Mononuclear cell (primary cell): Measurements from ENCODE around the gene ARHGEF16. TPM values are rescaled to one million over a fixed set of nuclear protein-coding genes. Genes with fewer than 3 reads are reported as not detected.

Experiments
- H3K27me3 ChIP-seq: 2 replicates; pipeline ENCODE4 v1.6.0; 2011; ENCODE audit warnings: low read length, control low read depth; ENCODE audit not compliant: insufficient read depth
- H3K4me1 ChIP-seq: 2 replicates; pipeline ENCODE4 v1.5.1; 2011; ENCODE audit warnings: mild to moderate bottlenecking, low read length, control low read depth; ENCODE audit not compliant: insufficient read depth
- H3K4me3 ChIP-seq: 2 replicates; pipeline ENCODE4 v1.5.1; 2011; ENCODE audit warnings: mild to moderate bottlenecking, low read length, moderate library complexity
- H3K9me3 ChIP-seq: 2 replicates; pipeline ENCODE4 v1.5.1; 2011; ENCODE audit warnings: low read depth, mild to moderate bottlenecking, control low read depth, low read length
- total RNA-seq: library from RNA; depleted of rRNA; stranded (reverse); fragments of >200 nt; gene quantifications from one replicate; pipeline ENCODE4 v1.2.3, GENCODE V29; 2012

Gene ARHGEF16
- total RNA-seq, 1 donor = not detected

DNA sequence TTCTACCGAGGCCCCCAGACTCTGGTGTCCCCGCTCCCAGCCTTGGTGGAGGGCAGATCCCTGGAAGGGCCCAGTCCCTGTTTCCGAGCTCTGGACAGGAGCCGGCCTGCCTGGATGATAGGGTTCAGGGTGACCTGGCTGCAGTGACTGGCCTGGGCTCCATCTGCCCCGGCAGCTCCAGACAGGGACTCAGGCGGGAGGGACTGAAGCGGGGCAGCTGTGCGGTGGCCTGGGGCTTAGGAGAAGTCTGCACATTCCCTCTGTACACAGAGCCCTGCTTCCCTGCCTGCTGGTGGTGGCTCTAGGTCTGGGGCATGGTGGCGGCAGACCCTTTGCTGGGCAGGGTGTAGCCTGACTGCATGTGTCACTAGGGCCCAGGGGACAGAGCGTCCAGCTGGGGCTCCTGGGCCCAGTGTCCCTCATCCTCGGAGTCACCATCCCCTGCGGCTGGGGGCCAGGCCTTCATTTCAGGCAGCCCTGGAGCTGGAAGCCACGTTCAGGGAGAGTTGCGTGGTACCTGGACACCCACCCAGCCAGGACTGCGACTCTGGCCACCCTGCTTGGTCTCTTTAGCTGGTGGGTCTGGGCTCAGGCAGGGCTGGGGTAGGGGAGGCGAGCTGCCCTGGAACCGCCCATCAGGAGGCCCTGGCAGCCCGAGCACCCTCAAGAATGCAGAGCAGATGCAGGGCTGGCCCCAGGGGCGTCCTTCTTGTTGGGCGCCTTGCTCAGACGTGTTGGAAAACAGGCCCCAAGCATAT lies 9.6 kb downstream of the ARHGEF16 start:
- H3K27me3 ChIP-seq = no peaks in the 10 kb centered on the region
- H3K9me3 ChIP-seq = no peaks in the 10 kb centered on the region
- no peaks in the 10 kb centered on the region for H3K4me1 ChIP-seq
- no peak overlapping the region for H3K4me3 ChIP-seq

GRCh38 chr1:3464649-3465025 lies 10.2 kb downstream of the ARHGEF16 start:
- Histone ChIP-seq H3K9me3 (no peaks in the 10 kb centered on the region), H3K4me1 (no peaks in the 10 kb centered on the region), H3K27me3 (no peaks in the 10 kb centered on the region), H3K4me3 (no peak overlapping the region)

GRCh38 chr1:3465091-3465934 lies 10.8 kb downstream of the ARHGEF16 start:
- no peaks in the 10 kb centered on the region for H3K27me3 ChIP-seq
- H3K4me3 ChIP-seq = no peak overlapping the region
- H3K9me3 ChIP-seq = no peaks in the 10 kb centered on the region
- H3K4me1 ChIP-seq = no peaks in the 10 kb centered on the region

GRCh38 chr1:3465935-3466321 lies 11.5 kb downstream of the ARHGEF16 start:
- Histone ChIP-seq H3K4me1 (no peaks in the 10 kb centered on the region), H3K4me3 (no peak overlapping the region), H3K9me3 (no peaks in the 10 kb centered on the region)

GRCh38 chr1:3466366-3467075 lies 12.1 kb downstream of the ARHGEF16 start:
- Histone ChIP-seq H3K4me3 (no peak overlapping the region), H3K27me3 (no peaks in the 10 kb centered on the region), H3K4me1 (no peaks in the 10 kb centered on the region), H3K9me3 (no peaks in the 10 kb centered on the region)

More at GRCh38 chr1:3465935-3466321, 11.5 kb downstream of the ARHGEF16 start:
- no peaks in the 10 kb centered on the region for H3K27me3 ChIP-seq

- Histone ChIP-seq H3K4me3 (no peak overlapping the region), H3K9me3 (no peaks in the 10 kb centered on the region), H3K27me3 (no peaks in the 10 kb centered on the region), H3K4me1 (no peaks in the 10 kb centered on the region)
These were observed 12.9 kb downstream of the ARHGEF16 start for GRCh38 chr1:3467096-3468036.

DNA sequence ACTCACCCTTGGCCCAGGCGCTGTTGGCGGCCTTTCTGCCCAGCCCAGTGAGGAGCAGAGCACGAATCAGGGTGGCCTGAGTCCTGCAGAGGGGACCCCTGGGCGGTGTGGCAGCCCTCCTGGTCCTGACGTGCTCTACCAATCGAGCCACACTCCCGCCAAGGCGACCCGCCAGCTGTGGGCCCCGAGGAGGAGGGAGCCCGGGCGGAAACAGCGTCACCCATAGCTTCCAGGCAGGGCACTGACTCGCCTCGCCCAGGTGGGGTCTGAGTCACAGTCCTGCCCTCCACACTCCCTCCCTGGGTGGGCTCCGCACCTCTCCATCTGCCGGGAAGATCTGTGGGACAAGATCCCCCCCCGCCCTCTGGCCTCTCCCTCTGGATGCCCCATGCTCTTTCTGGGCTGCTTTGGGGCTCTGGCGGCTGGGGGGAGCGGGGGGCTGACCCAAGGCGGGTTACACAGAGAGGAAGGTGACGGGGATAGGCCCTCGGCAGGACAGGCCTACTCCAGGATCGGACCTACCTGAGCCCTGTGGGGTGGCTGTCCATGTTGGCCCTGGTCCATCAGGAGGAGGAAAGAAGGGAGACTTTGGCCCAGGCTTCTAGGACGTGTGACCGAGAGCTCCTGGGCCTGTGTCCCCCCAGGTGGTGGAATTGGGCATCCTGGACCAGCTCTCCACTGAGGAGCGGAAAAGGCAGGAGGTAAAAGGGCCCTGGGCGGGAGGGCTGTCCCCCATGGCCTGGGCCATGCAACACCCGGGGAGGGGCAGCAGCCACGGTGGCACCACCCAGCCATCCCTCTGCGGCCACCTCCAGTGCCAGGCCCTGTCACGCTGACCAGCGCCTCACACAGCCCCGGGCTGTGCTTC lies 14.0 kb downstream of the ARHGEF16 start:
- H3K27me3 ChIP-seq = no peaks in the 10 kb centered on the region
- no peaks in the 10 kb centered on the region for H3K4me1 ChIP-seq
- no peak overlapping the region for H3K4me3 ChIP-seq
- H3K9me3 ChIP-seq = no peaks in the 10 kb centered on the region

- Histone ChIP-seq H3K4me3 (no peak overlapping the region), H3K27me3 (no peaks in the 10 kb centered on the region), H3K9me3 (no peaks in the 10 kb centered on the region), H3K4me1 (no peaks in the 10 kb centered on the region)
These were observed 14.8 kb downstream of the ARHGEF16 start for GRCh38 chr1:3469104-3469848.

DNA sequence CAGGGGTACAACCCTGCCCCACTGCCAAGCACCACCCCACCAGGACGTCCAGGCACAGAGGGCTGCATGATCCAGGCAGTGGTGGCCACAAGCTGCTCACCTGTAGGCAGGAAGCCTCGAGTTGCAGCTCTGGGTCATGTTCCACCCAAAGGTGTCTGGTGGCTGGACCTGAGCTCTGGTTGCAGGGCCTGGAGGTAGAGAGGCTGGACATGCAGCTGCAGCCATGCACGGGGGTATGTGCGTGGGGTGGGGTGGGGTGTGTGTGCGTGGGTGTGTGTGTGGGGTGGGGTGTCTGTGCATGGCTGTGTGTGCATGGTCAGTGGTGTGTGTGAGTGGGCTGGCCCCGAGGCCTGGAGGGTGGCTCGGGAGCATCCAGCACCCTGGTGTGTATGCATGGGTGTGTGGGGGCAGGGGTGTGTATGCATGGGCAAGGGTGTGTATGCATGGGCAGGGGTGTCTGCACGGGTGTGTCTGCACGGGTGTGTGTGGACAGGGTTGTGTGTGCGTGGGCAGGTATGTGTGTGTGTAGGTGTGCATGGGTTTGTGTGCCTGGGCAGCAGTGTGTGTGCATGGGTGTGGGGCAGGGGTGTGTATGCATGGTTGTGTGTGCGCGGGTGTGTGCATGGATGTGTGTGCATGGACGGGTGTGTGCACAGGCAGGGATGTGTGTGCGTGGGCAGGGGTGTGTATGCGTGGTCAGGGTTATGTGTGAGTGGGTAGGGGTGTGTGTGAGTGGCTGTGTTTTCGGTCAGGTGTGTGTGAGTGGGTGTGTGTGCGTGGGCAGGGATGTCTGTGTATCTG lies 15.6 kb downstream of the ARHGEF16 start:
- H3K4me1 ChIP-seq = no peaks in the 10 kb centered on the region
- H3K4me3 ChIP-seq = no peak overlapping the region
- no peaks in the 10 kb centered on the region for H3K9me3 ChIP-seq
- H3K27me3 ChIP-seq = no peaks in the 10 kb centered on the region

GRCh38 chr1:3470650-3471355 lies 16.3 kb downstream of the ARHGEF16 start:
- no peak overlapping the region for H3K4me3 ChIP-seq
- H3K9me3 ChIP-seq = no peaks in the 10 kb centered on the region
- no peaks in the 10 kb centered on the region for H3K27me3 ChIP-seq
- no peaks in the 10 kb centered on the region for H3K4me1 ChIP-seq

GRCh38 chr1:3471356-3472087 lies 17.1 kb downstream of the ARHGEF16 start:
- Histone ChIP-seq H3K9me3 (no peaks in the 10 kb centered on the region), H3K4me1 (no peaks in the 10 kb centered on the region), H3K4me3 (no peak overlapping the region), H3K27me3 (no peaks in the 10 kb centered on the region)
